Osteoblast (primary cell): ENCODE data around the gene LLCFC1. TPM values are rescaled to one million over a fixed set of nuclear protein-coding genes. Genes with fewer than 3 reads are reported as not detected.
"Not testable (repeated sequence)": the region's sequence is repeated elsewhere in the genome, so short reads cannot be mapped to it uniquely, and the experiment has no call there.

ENCODE experiments used
- DNase-seq: peaks from one replicate; pipeline ENCODE4 v3.0.0; 2011; ENCODE audit warnings: low spot score, mixed read lengths; ENCODE audit not compliant: insufficient read length; ENCODE audit errors: missing footprints
- H2AFZ ChIP-seq: 2 replicates; pipeline ENCODE4 v1.6.0; 2011; ENCODE audit warnings: mild to moderate bottlenecking, low read length
- H3K27ac ChIP-seq: 2 replicates; pipeline ENCODE4 v1.5.1; 2011; ENCODE audit warnings: mild to moderate bottlenecking, low read depth, low read length, moderate library complexity
- H3K27me3 ChIP-seq: 2 replicates; pipeline ENCODE4 v1.6.0; 2012; ENCODE audit warnings: mild to moderate bottlenecking, control low read depth, inconsistent platforms, low read length, moderate library complexity; ENCODE audit not compliant: insufficient read depth
- H3K36me3 ChIP-seq: 2 replicates; pipeline ENCODE4 v1.5.1; 2011; ENCODE audit warnings: mild to moderate bottlenecking, low read length, control low read depth, moderate library complexity; ENCODE audit not compliant: insufficient read depth
- H3K4me1 ChIP-seq: 2 replicates; pipeline ENCODE4 v1.5.1; 2011; ENCODE audit warnings: mild to moderate bottlenecking, low read length, control low read depth, moderate library complexity; ENCODE audit not compliant: insufficient read depth
- H3K4me2 ChIP-seq: 2 replicates; pipeline ENCODE4 v1.6.0; 2011; ENCODE audit warnings: mild to moderate bottlenecking, low read length; ENCODE audit not compliant: insufficient read depth
- H3K4me3 ChIP-seq: fragments of 200-600 bp; sonication (generic); 3 replicates; pipeline ENCODE4 v1.5.1; 2012; ENCODE audit warnings: mild to moderate bottlenecking, low read length, inconsistent platforms; ENCODE audit not compliant: insufficient read depth
- H3K79me2 ChIP-seq: 2 replicates; pipeline ENCODE4 v1.6.0; 2012; ENCODE audit warnings: mild to moderate bottlenecking, low read length, control low read depth, inconsistent platforms; ENCODE audit not compliant: insufficient read depth
- H3K9me3 ChIP-seq: 2 replicates; pipeline ENCODE4 v1.5.1; 2011; ENCODE audit warnings: low read depth, low read length, control low read depth
- H4K20me1 ChIP-seq: 2 replicates; pipeline ENCODE4 v1.6.0; 2012; ENCODE audit warnings: mild to moderate bottlenecking, low read length, control low read depth; ENCODE audit not compliant: insufficient read depth
- CTCF ChIP-seq: IDR thresholded peaks from 2 replicates; pipeline ENCODE4 v1.5.1; 2011; ENCODE audit warnings: mild to moderate bottlenecking, low read depth, low read length, moderate library complexity; ENCODE audit errors: extremely low read depth
- total RNA-seq: library from RNA; depleted of rRNA; stranded (reverse); fragments of >200 nt; gene quantifications from 2 replicates; pipeline ENCODE4 v1.2.3, GENCODE V29; 2012

Gene LLCFC1
- total RNA-seq, 1 donor: not detected

- no peaks in the 10 kb centered on the region for H3K79me2 ChIP-seq
- no peak overlapping the region for H3K27ac ChIP-seq
- no peak for TF ChIP-seq CTCF
- H3K4me1 ChIP-seq: no peaks in the 10 kb centered on the region
- no peak overlapping the region for H3K4me3 ChIP-seq
- no peaks in the 10 kb centered on the region for H3K27me3 ChIP-seq
- H4K20me1 ChIP-seq: no peaks in the 10 kb centered on the region
- no peak overlapping the region for H2AFZ ChIP-seq
- H3K36me3 ChIP-seq: no peaks in the 10 kb centered on the region
- no peak overlapping the region for H3K4me2 ChIP-seq
- H3K9me3 ChIP-seq: no peaks in the 10 kb centered on the region
- no peak for DNase-seq
Measured at GRCh38 chr7:142964502-142965246, 25.4 kb downstream of the LLCFC1 start.

- no peak for DNase-seq
- no peaks in the 10 kb centered on the region for H3K79me2 ChIP-seq
- no peak overlapping the region for H3K4me3 ChIP-seq
- no peaks in the 10 kb centered on the region for H3K9me3 ChIP-seq
- H4K20me1 ChIP-seq: no peaks in the 10 kb centered on the region
- H3K27ac ChIP-seq: no peak overlapping the region
- TF ChIP-seq CTCF: no peak
- no peaks in the 10 kb centered on the region for H3K36me3 ChIP-seq
- no peaks in the 10 kb centered on the region for H3K4me1 ChIP-seq
- no peak overlapping the region for H3K4me2 ChIP-seq
- H2AFZ ChIP-seq: no peak overlapping the region
- H3K27me3 ChIP-seq: no peaks in the 10 kb centered on the region
Measured at GRCh38 chr7:142968229-142968628, 28.9 kb downstream of the LLCFC1 start.

- no peaks in the 10 kb centered on the region for H3K4me1 ChIP-seq
- no peaks in the 10 kb centered on the region for H3K79me2 ChIP-seq
- H3K9me3 ChIP-seq: no peaks in the 10 kb centered on the region
- no peaks in the 10 kb centered on the region for H4K20me1 ChIP-seq
- H2AFZ ChIP-seq: no peak overlapping the region
- no peak overlapping the region for H3K4me2 ChIP-seq
- DNase-seq: no peak
- H3K36me3 ChIP-seq: no peaks in the 10 kb centered on the region
- no peak overlapping the region for H3K4me3 ChIP-seq
- H3K27ac ChIP-seq: no peak overlapping the region
- H3K27me3 ChIP-seq: no peaks in the 10 kb centered on the region
- no peak for TF ChIP-seq CTCF
Measured at GRCh38 chr7:142969183-142969582, 29.9 kb downstream of the LLCFC1 start.

GRCh38 chr7:142974626-142975025 lies 35.3 kb downstream of the LLCFC1 start:
- no peak for TF ChIP-seq CTCF
- H2AFZ ChIP-seq: no peak overlapping the region
- H3K4me3 ChIP-seq: no peak overlapping the region
- no peak overlapping the region for H3K27ac ChIP-seq
- no peak overlapping the region for H3K4me2 ChIP-seq
- no peaks in the 10 kb centered on the region for H3K79me2 ChIP-seq
- no peaks in the 10 kb centered on the region for H3K27me3 ChIP-seq
- H3K4me1 ChIP-seq: no peaks in the 10 kb centered on the region
- H3K9me3 ChIP-seq: no peaks in the 10 kb centered on the region
- no peaks in the 10 kb centered on the region for H4K20me1 ChIP-seq
- H3K36me3 ChIP-seq: no peaks in the 10 kb centered on the region
- DNase-seq: no peak

- not testable (repeated sequence) for H2AFZ ChIP-seq, H3K36me3 ChIP-seq, H3K27ac ChIP-seq, H3K79me2 ChIP-seq, DNase-seq, H3K4me3 ChIP-seq, H4K20me1 ChIP-seq, H3K9me3 ChIP-seq, H3K27me3 ChIP-seq, H3K4me1 ChIP-seq, H3K4me2 ChIP-seq
Measured at GRCh38 chr7:142978402-142978801, 39.1 kb downstream of the LLCFC1 start.
